Vagina (tissue), 2 donors: ENCODE data around the gene NRG3. TPM values are rescaled to one million over a fixed set of nuclear protein-coding genes. Genes with fewer than 3 reads are reported as not detected.

Experiments
- DNase-seq, 2 donors: peaks; one replicate each; pipeline ENCODE4 v3.0.0-alpha.2; 2017; ENCODE audit errors: extremely low spot score in 2 of 2
- H3K27ac ChIP-seq: fragments of 200-600 bp; sonication (generic); one replicate; pipeline ENCODE4 v1.5.1; 2019
- H3K27me3 ChIP-seq: fragments of 200-600 bp; sonication (generic); one replicate; pipeline ENCODE4 v1.5.1; 2019
- H3K36me3 ChIP-seq, 2 donors: fragments of 200-600 bp; sonication (generic); one replicate each; pipeline ENCODE4 v1.5.1; 2017 to 2019
- H3K4me1 ChIP-seq: fragments of 200-600 bp; sonication (generic); one replicate; pipeline ENCODE4 v1.5.1; 2019
- H3K4me3 ChIP-seq, 2 donors: fragments of 200-600 bp; sonication (generic); 1 replicate in 1 of 2; 2 replicates in 1 of 2; pipeline ENCODE4 v1.5.1; 2016 to 2019
- H3K9me3 ChIP-seq: fragments of 200-600 bp; sonication (generic); one replicate; pipeline ENCODE4 v1.5.1; 2019
- POLR2A ChIP-seq, 2 donors: fragments of 450-650 bp; IDR thresholded peaks; one replicate each; pipeline ENCODE4 v1.6.1; 2017; ENCODE audit warnings: antibody characterized with exemption in 2 of 2, mild to moderate bottlenecking in 2 of 2, moderate library complexity in 2 of 2
- POLR2AphosphoS5 ChIP-seq, 2 donors: sonication (generic); formaldehyde crosslinking; IDR thresholded peaks; one replicate each; pipeline ENCODE4 v1.9.0; 2017; ENCODE audit warnings: antibody characterized with exemption in 2 of 2, mild to moderate bottlenecking in 2 of 2, low read depth in 1 of 2; ENCODE audit not compliant: insufficient read depth in 1 of 2
- intact Hi-C: fragments of 100-400 bp; cut with DNase I; formaldehyde crosslinking; loops from one replicate; pipeline ENCODE4 v1.15.1; 2023
- total RNA-seq: library from RNA; depleted of rRNA; stranded (reverse); fragments of >200 nt; gene quantifications from one replicate; pipeline ENCODE4 v1.2.3, GENCODE V29; 2016
- TF ChIP-seq, protein P1 (sequence below), 3 experiments: fragments of 450-650 bp in 2 of 3; fragments of 200-600 bp in 1 of 3; sonication (generic) in 1 of 3; IDR thresholded peaks; one replicate each; pipeline ENCODE4 v1.5.1; 2017 to 2019; ENCODE audit warnings: antibody characterized with exemption in 3 of 3, mild to moderate bottlenecking in 2 of 3, moderate library complexity in 2 of 3

The NRG3 gene
- total RNA-seq, 1 donor from 2014 or later, result not detected

GRCh38 chr10:81961451-81962184 is 86.6 kb downstream of the NRG3 start:
- Histone ChIP-seq H3K27me3 (no peaks in the 10 kb centered on the region), H3K27ac (no peak overlapping the region), H3K4me3 (no peak overlapping the region), H3K4me1 (no peaks in the 10 kb centered on the region), H3K9me3 (no peaks in the 10 kb centered on the region), H3K36me3 (no peaks in the 10 kb centered on the region)
- no peak for TF ChIP-seq POLR2AphosphoS5 (IDR thresholded peaks at IDR 0.05; ENCODE audit: insufficient read depth in 1 of 2, low read depth in 1 of 2)
- TF ChIP-seq, protein P1, sequence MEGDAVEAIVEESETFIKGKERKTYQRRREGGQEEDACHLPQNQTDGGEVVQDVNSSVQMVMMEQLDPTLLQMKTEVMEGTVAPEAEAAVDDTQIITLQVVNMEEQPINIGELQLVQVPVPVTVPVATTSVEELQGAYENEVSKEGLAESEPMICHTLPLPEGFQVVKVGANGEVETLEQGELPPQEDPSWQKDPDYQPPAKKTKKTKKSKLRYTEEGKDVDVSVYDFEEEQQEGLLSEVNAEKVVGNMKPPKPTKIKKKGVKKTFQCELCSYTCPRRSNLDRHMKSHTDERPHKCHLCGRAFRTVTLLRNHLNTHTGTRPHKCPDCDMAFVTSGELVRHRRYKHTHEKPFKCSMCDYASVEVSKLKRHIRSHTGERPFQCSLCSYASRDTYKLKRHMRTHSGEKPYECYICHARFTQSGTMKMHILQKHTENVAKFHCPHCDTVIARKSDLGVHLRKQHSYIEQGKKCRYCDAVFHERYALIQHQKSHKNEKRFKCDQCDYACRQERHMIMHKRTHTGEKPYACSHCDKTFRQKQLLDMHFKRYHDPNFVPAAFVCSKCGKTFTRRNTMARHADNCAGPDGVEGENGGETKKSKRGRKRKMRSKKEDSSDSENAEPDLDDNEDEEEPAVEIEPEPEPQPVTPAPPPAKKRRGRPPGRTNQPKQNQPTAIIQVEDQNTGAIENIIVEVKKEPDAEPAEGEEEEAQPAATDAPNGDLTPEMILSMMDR (IDR thresholded peaks at IDR 0.05), result no peak
- TF ChIP-seq POLR2A (IDR thresholded peaks at IDR 0.05), result no peak
- no peak for DNase-seq
- intact Hi-C loops, result no loop called here

GRCh38 chr10:81963606-81964005 is 88.6 kb downstream of the NRG3 start:
- intact Hi-C loops, result no loop called here
- Histone ChIP-seq H3K9me3 (no peaks in the 10 kb centered on the region), H3K27ac (no peak overlapping the region), H3K4me1 (no peaks in the 10 kb centered on the region), H3K4me3 (no peak overlapping the region), H3K27me3 (no peaks in the 10 kb centered on the region), H3K36me3 (no peaks in the 10 kb centered on the region)
- TF ChIP-seq, protein P1 (IDR thresholded peaks at IDR 0.05), result no peak
- no peak for TF ChIP-seq POLR2A (IDR thresholded peaks at IDR 0.05)
- TF ChIP-seq POLR2AphosphoS5 (IDR thresholded peaks at IDR 0.05; ENCODE audit: insufficient read depth in 1 of 2, low read depth in 1 of 2), result no peak
- no peak for DNase-seq

DNA sequence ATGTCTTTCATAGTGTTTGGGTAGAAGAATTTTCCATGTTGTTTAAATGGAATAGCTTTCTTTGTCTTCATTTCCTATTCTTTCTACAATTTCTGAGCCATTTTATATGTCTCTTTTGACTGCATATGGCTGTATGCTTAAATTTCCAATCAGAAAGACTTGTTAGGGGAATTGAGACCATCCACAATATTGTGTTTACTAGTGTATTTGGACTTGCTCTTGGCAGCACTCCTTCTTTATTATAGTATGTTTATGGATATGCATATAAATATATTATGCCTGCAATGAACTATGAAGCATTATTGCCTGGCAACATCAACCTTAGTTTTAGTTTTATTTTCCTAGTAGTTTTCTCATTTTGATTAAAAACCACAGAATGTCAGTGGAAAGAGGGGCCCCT is 92.7 kb downstream of the NRG3 start:
- Histone ChIP-seq H3K27me3 (no peaks in the 10 kb centered on the region), H3K9me3 (no peaks in the 10 kb centered on the region), H3K4me3 (no peak overlapping the region), H3K4me1 (no peaks in the 10 kb centered on the region), H3K36me3 (no peaks in the 10 kb centered on the region), H3K27ac (no peak overlapping the region)
- no peak for DNase-seq
- TF ChIP-seq, protein P1 (IDR thresholded peaks at IDR 0.05), result no peak
- TF ChIP-seq POLR2AphosphoS5 (IDR thresholded peaks at IDR 0.05; ENCODE audit: insufficient read depth in 1 of 2, low read depth in 1 of 2) (no peak), POLR2A (IDR thresholded peaks at IDR 0.05) (no peak)
- intact Hi-C loops, result no loop called here

- no peaks in the 10 kb centered on the region for H3K4me1 ChIP-seq
- H3K36me3 ChIP-seq, result no peaks in the 10 kb centered on the region
- no peak for DNase-seq
- H3K4me3 ChIP-seq, result no peak overlapping the region
- no peaks in the 10 kb centered on the region for H3K27me3 ChIP-seq
- H3K9me3 ChIP-seq, result no peaks in the 10 kb centered on the region
- intact Hi-C loops, result no loop called here
- no peak overlapping the region for H3K27ac ChIP-seq
- TF ChIP-seq POLR2A (IDR thresholded peaks at IDR 0.05) (no peak), POLR2AphosphoS5 (IDR thresholded peaks at IDR 0.05; ENCODE audit: insufficient read depth in 1 of 2, low read depth in 1 of 2) (no peak)
- TF ChIP-seq, protein P1 (IDR thresholded peaks at IDR 0.05), result no peak
These were observed 94.1 kb downstream of the NRG3 start for GRCh38 chr10:81969136-81969535.

- no peak overlapping the region for H3K4me3 ChIP-seq
- no peak for DNase-seq
- H3K27me3 ChIP-seq, result no peaks in the 10 kb centered on the region
- H3K9me3 ChIP-seq, result no peaks in the 10 kb centered on the region
- TF ChIP-seq, protein P1 (IDR thresholded peaks at IDR 0.05), result no peak
- TF ChIP-seq POLR2AphosphoS5 (IDR thresholded peaks at IDR 0.05; ENCODE audit: insufficient read depth in 1 of 2, low read depth in 1 of 2) (no peak), POLR2A (IDR thresholded peaks at IDR 0.05) (no peak)
- no peaks in the 10 kb centered on the region for H3K4me1 ChIP-seq
- H3K27ac ChIP-seq, result no peak overlapping the region
- intact Hi-C loops, result no loop called here
- H3K36me3 ChIP-seq, result no peaks in the 10 kb centered on the region
These were observed 103.2 kb downstream of the NRG3 start for GRCh38 chr10:81978238-81978637.
